Karpas-422 (cell line): Measurements from ENCODE around the gene DHCR7. TPM values are rescaled to one million over a fixed set of nuclear protein-coding genes. Genes with fewer than 3 reads are reported as not detected.

Experiments
- DNase-seq: peaks from one replicate; pipeline ENCODE4 v3.0.0-alpha.2; 2015
- H2AFZ ChIP-seq: fragments of 200-600 bp; sonication (generic); 2 replicates; pipeline ENCODE4 v1.6.1; 2014; ENCODE audit warnings: antibody characterized with exemption, low read length, mixed read lengths
- H3K27ac ChIP-seq: fragments of 200-600 bp; sonication (generic); 2 replicates; pipeline ENCODE4 v1.5.1; 2014; ENCODE audit warnings: mild to moderate bottlenecking, low read length, moderate library complexity
- H3K27me3 ChIP-seq: fragments of 200-600 bp; sonication (generic); 2 replicates; pipeline ENCODE4 v1.6.1; 2014; ENCODE audit warnings: low read length, mixed read lengths
- H3K36me3 ChIP-seq: fragments of 200-600 bp; sonication (generic); 2 replicates; pipeline ENCODE4 v1.6.1; 2014; ENCODE audit warnings: low read length, mixed read lengths; ENCODE audit not compliant: insufficient read depth
- H3K4me1 ChIP-seq: fragments of 200-600 bp; sonication (generic); 2 replicates; pipeline ENCODE4 v1.6.1; 2014; ENCODE audit warnings: mild to moderate bottlenecking, low read length, mixed read lengths
- H3K4me2 ChIP-seq: fragments of 200-600 bp; sonication (generic); 2 replicates; pipeline ENCODE4 v1.6.1; 2014; ENCODE audit warnings: low read length, low read depth, mild to moderate bottlenecking; ENCODE audit not compliant: poor library complexity, severe bottlenecking
- H3K4me3 ChIP-seq: fragments of 200-600 bp; sonication (generic); 2 replicates; pipeline ENCODE4 v1.5.1; 2014; ENCODE audit warnings: mild to moderate bottlenecking, antibody characterized with exemption, low read length, mixed read lengths
- H3K79me2 ChIP-seq: fragments of 200-600 bp; sonication (generic); 2 replicates; pipeline ENCODE4 v1.6.1; 2014; ENCODE audit warnings: mild to moderate bottlenecking, low read length, mixed read lengths
- H3K9ac ChIP-seq: fragments of 200-600 bp; sonication (generic); 2 replicates; pipeline ENCODE4 v1.6.0; 2014; ENCODE audit warnings: low read length
- H3K9me2 ChIP-seq: fragments of 200-600 bp; sonication (generic), shearing (Covaris generic); replicated peaks from 2 replicates; pipeline ENCODE4 v1.6.0; 2014; ENCODE audit warnings: mild to moderate bottlenecking, low read length, moderate library complexity; ENCODE audit not compliant: insufficient read depth
- H3K9me3 ChIP-seq: fragments of 300-700, 200-600 bp; sonication (generic); 2 replicates; pipeline ENCODE4 v1.6.1; 2014; ENCODE audit warnings: low read length, mixed read lengths
- H4K20me1 ChIP-seq: fragments of 200-600 bp; sonication (generic); 2 replicates; pipeline ENCODE4 v1.6.1; 2014; ENCODE audit warnings: mild to moderate bottlenecking, antibody characterized with exemption, low read length, low read depth; ENCODE audit not compliant: insufficient read depth
- total RNA-seq: library from RNA; depleted of rRNA; stranded (reverse); fragments of >200 nt; shearing (Covaris generic); gene quantifications from 2 replicates; pipeline ENCODE4 v1.2.3, GENCODE V29; 2014; ENCODE audit warnings: low replicate concordance

DHCR7 gene
- total RNA-seq, 1 experiment from 2014 or later: 65.3 TPM

GRCh38 chr11:71397961-71398360 is 50.2 kb downstream of the DHCR7 start:
- H3K9ac ChIP-seq: no peak overlapping the region
- DNase-seq: no peak
- no peak overlapping the region for H2AFZ ChIP-seq
- no peak overlapping the region for H3K4me2 ChIP-seq
- no peaks in the 10 kb centered on the region for H3K27me3 ChIP-seq
- H3K4me1 ChIP-seq: no peaks in the 10 kb centered on the region
- H3K9me3 ChIP-seq: no peaks in the 10 kb centered on the region
- no peak overlapping the region for H3K4me3 ChIP-seq
- no peaks in the 10 kb centered on the region for H3K79me2 ChIP-seq
- no peaks in the 10 kb centered on the region for H4K20me1 ChIP-seq
- H3K27ac ChIP-seq: no peak overlapping the region
- H3K9me2 ChIP-seq: no peaks in the 10 kb centered on the region
- H3K36me3 ChIP-seq: no peaks in the 10 kb centered on the region

- H3K79me2 ChIP-seq: no peaks in the 10 kb centered on the region
- no peaks in the 10 kb centered on the region for H3K27me3 ChIP-seq
- H3K9me3 ChIP-seq: no peaks in the 10 kb centered on the region
- H3K9ac ChIP-seq: no peak overlapping the region
- DNase-seq: no peak
- no peaks in the 10 kb centered on the region for H3K4me1 ChIP-seq
- no peaks in the 10 kb centered on the region for H3K36me3 ChIP-seq
- H2AFZ ChIP-seq: no peak overlapping the region
- no peaks in the 10 kb centered on the region for H4K20me1 ChIP-seq
- no peak overlapping the region for H3K4me2 ChIP-seq
- no peak overlapping the region for H3K4me3 ChIP-seq
- no peak overlapping the region for H3K27ac ChIP-seq
- no peaks in the 10 kb centered on the region for H3K9me2 ChIP-seq
Measured at GRCh38 chr11:71397331-71397860, 50.8 kb downstream of the DHCR7 start.

DNA sequence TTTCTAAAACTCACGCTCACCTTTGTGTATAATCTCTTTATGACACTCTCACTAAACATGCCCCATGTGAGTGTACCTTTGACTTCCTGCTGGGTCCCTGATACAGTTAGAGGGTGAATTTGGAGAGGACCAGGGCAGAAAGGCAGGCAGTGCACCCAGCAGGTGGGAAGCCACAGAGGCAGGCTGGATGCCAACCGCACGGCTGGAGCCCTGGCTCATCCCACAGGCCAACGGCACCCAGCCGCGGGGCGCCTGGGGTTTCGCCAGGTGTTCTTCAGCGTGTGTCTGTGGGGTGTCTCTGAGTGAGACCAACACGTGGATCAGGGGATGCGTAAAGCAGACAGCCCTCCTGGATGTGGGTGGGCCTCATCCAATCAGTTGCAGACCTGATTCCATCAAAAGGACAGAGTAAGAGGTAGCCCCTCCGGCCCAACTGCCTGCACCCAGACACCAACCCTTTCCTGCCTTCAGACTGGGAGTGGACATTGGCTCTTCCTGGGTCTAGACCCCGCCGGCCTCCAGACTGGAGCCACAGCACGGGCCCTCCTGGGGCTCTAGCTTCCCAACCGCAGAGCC is 51.6 kb downstream of the DHCR7 start:
- Histone ChIP-seq H3K4me2 (no peak overlapping the region), H3K79me2 (no peaks in the 10 kb centered on the region), H4K20me1 (no peaks in the 10 kb centered on the region), H3K9ac (no peak overlapping the region), H3K9me3 (no peaks in the 10 kb centered on the region), H2AFZ (no peak overlapping the region), H3K9me2 (no peaks in the 10 kb centered on the region), H3K27ac (no peak overlapping the region), H3K27me3 (no peaks in the 10 kb centered on the region), H3K4me1 (no peaks in the 10 kb centered on the region), H3K36me3 (no peaks in the 10 kb centered on the region), H3K4me3 (no peak overlapping the region)
- DNase-seq: no peak

GRCh38 chr11:71395774-71396173 is 52.4 kb downstream of the DHCR7 start:
- Histone ChIP-seq H3K27me3 (no peaks in the 10 kb centered on the region), H3K4me1 (no peaks in the 10 kb centered on the region), H2AFZ (no peak overlapping the region), H3K27ac (no peak overlapping the region), H4K20me1 (no peaks in the 10 kb centered on the region), H3K9me2 (no peaks in the 10 kb centered on the region), H3K36me3 (no peaks in the 10 kb centered on the region), H3K4me3 (no peak overlapping the region), H3K4me2 (no peak overlapping the region), H3K9me3 (no peaks in the 10 kb centered on the region), H3K9ac (no peak overlapping the region), H3K79me2 (no peaks in the 10 kb centered on the region)
- no peak for DNase-seq

DNA sequence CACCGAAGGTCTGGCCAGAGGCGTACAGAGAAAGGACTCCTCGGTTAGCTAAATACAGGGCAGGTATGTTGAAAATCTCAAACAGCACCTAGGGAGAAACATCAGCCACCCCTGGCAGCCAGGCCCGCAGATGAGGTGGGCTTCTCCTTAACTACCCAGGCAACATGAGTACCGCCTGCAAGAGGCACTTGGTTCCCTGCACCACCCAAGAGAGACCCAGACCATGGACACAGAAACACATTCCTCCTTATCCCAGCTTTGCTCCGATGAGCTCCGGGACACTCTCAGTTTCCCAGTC is 53.0 kb downstream of the DHCR7 start:
- Histone ChIP-seq H3K9ac (no peak overlapping the region), H3K79me2 (no peaks in the 10 kb centered on the region), H3K9me2 (no peaks in the 10 kb centered on the region), H4K20me1 (no peaks in the 10 kb centered on the region), H3K27ac (no peak overlapping the region), H3K4me1 (no peaks in the 10 kb centered on the region), H3K27me3 (no peaks in the 10 kb centered on the region), H2AFZ (no peak overlapping the region), H3K9me3 (no peaks in the 10 kb centered on the region), H3K36me3 (no peaks in the 10 kb centered on the region), H3K4me3 (no peak overlapping the region), H3K4me2 (no peak overlapping the region)
- DNase-seq: no peak

DNA sequence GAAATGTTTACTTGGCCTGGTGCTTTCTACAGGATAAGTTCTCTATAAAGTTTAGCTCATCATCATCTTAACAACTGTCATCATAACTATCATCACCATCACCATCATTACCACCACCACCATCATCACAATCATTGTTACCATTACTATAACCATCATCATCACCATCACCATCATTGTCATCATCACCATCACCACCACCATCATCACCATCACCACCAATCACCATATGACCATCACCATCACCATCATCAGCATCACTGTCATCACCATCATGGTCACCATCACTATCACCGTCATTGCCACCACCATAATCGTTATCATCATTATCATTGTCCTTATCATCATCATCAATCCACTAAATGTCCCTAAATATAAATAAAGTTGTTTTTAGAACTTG is 54.9 kb downstream of the DHCR7 start:
- Histone ChIP-seq H3K79me2 (no peaks in the 10 kb centered on the region), H3K27ac (no peak overlapping the region), H3K4me2 (no peak overlapping the region), H3K4me3 (no peak overlapping the region), H3K9me2 (no peaks in the 10 kb centered on the region), H2AFZ (no peak overlapping the region), H3K4me1 (no peaks in the 10 kb centered on the region), H3K27me3 (no peaks in the 10 kb centered on the region), H4K20me1 (no peaks in the 10 kb centered on the region), H3K9me3 (no peaks in the 10 kb centered on the region), H3K36me3 (no peaks in the 10 kb centered on the region), H3K9ac (no peak overlapping the region)
- DNase-seq: no peak

GRCh38 chr11:71391796-71392195 is 56.4 kb downstream of the DHCR7 start:
- no peak for DNase-seq
- Histone ChIP-seq H3K9ac (no peak overlapping the region), H3K9me2 (no peaks in the 10 kb centered on the region), H3K79me2 (no peaks in the 10 kb centered on the region), H3K27me3 (no peaks in the 10 kb centered on the region), H4K20me1 (no peaks in the 10 kb centered on the region), H3K4me1 (no peaks in the 10 kb centered on the region), H3K4me2 (no peak overlapping the region), H2AFZ (no peak overlapping the region), H3K27ac (no peak overlapping the region), H3K36me3 (no peaks in the 10 kb centered on the region), H3K9me3 (no peaks in the 10 kb centered on the region), H3K4me3 (no peak overlapping the region)

DNA sequence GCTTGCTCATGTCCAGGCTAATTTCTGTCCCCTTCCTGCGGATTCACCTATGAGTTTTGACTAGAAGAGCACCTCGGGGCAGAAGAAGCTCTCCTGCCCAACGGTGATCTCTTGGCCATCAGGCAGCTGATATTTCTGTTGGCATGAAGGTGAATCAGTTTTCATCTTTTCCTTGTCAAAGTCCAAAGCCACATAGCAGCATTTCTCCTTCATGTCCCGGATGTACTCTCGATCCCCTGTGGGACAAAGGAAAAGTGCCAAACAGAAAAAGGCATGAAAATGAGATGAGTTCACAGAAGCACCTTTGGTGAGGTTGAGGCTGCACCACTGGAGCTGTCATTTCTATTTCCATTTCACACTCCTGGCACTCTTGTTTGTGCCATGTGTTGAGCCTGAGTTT is 56.8 kb downstream of the DHCR7 start:
- H3K27me3 ChIP-seq: no peaks in the 10 kb centered on the region
- no peaks in the 10 kb centered on the region for H3K36me3 ChIP-seq
- no peak overlapping the region for H2AFZ ChIP-seq
- H3K4me2 ChIP-seq: no peak overlapping the region
- DNase-seq: no peak
- H3K9ac ChIP-seq: no peak overlapping the region
- H3K9me3 ChIP-seq: no peaks in the 10 kb centered on the region
- no peak overlapping the region for H3K27ac ChIP-seq
- no peaks in the 10 kb centered on the region for H4K20me1 ChIP-seq
- H3K4me3 ChIP-seq: no peak overlapping the region
- no peaks in the 10 kb centered on the region for H3K9me2 ChIP-seq
- H3K4me1 ChIP-seq: peaks cover under 1% of the 10 kb centered on the region
- no peaks in the 10 kb centered on the region for H3K79me2 ChIP-seq
